Transverse colon (tissue), 4 donors: ENCODE data around the gene CCNE1. TPM values are rescaled to one million over a fixed set of nuclear protein-coding genes. Genes with fewer than 3 reads are reported as not detected.

ENCODE experiments used
- DNase-seq: peaks from one replicate; pipeline ENCODE4 v3.0.0-alpha.2; 2019
- H3K27ac ChIP-seq, 4 donors: fragments of 200-600 bp; sonication (generic); 2 replicates each; pipeline ENCODE4 v1.5.1; 2016 to 2018; ENCODE audit warnings: inconsistent platforms in 4 of 4
- H3K27me3 ChIP-seq: fragments of 200-600 bp; sonication (generic); 2 replicates; pipeline ENCODE4 v1.5.1; 2017; ENCODE audit warnings: inconsistent platforms
- H3K36me3 ChIP-seq, 4 donors: fragments of 200-600 bp; sonication (generic); 2 replicates each; pipeline ENCODE4 v1.5.1; 2017 to 2019; ENCODE audit warnings: inconsistent platforms in 4 of 4
- H3K4me1 ChIP-seq, 4 donors: fragments of 200-600 bp; sonication (generic); 2 replicates each; pipeline ENCODE4 v1.5.1; 2017 to 2020; ENCODE audit warnings: inconsistent platforms in 4 of 4
- H3K4me3 ChIP-seq, 4 donors: fragments of 200-600 bp; sonication (generic); 1 replicate in 1 of 4; 2 replicates in 3 of 4; pipeline versions ENCODE4 v1.5.1 to v1.6.1; 2017 to 2019; ENCODE audit warnings: inconsistent platforms in 4 of 4
- H3K9me3 ChIP-seq, 2 donors: fragments of 200-600 bp; sonication (generic); 2 replicates each; pipeline ENCODE4 v1.5.1; 2017 to 2019; ENCODE audit warnings: inconsistent platforms in 2 of 2
- EP300 ChIP-seq: sonication (generic); formaldehyde crosslinking; IDR thresholded peaks from one replicate; pipeline ENCODE4 v1.6.1; 2017; ENCODE audit warnings: antibody characterized with exemption, low read depth
- POLR2A ChIP-seq: fragments of 450-650 bp; IDR thresholded peaks from one replicate; pipeline ENCODE4 v1.6.1; 2016; ENCODE audit warnings: antibody characterized with exemption, mild to moderate bottlenecking, moderate library complexity
- POLR2AphosphoS5 ChIP-seq, 3 donors: sonication (generic); formaldehyde crosslinking; IDR thresholded peaks; one replicate each; pipeline ENCODE4 v1.6.1; 2016; ENCODE audit warnings: antibody characterized with exemption in 3 of 3
- WGBS, 2 donors: methylation state at CpG; one replicate each; pipeline ENCODE4 v1.1.5; 2018; ENCODE audit warnings: low coverage in 1 of 2; 5-methylcytosine and 5-hydroxymethylcytosine counted together
- in situ Hi-C, 4 donors: fragments of 200-750 bp; cut with MboI; loops; one replicate each; pipeline versions ENCODE4 v1.15.0 to v1.15.1; 2017; ENCODE audit warnings: low sequenced_read_pairs in 3 of 4, low pct_ligation_motif_present in 1 of 4, low pct_unique_long_range_greater_than_20kb in 1 of 4
- intact Hi-C: fragments of 100-400 bp; cut with DNase I; formaldehyde crosslinking; loops from one replicate; pipeline ENCODE4 v1.15.1; 2023; ENCODE audit warnings: low total_unique reads
- total RNA-seq, 4 donors: library from RNA; depleted of rRNA; stranded (reverse); fragments of >200 nt; gene quantifications; one replicate each; pipeline ENCODE4 v1.1.0, GENCODE V29; 2016
- TF ChIP-seq, protein P1 (sequence below), 5 experiments: fragments of 200-600 bp in 3 of 5; fragments of 450-650 bp in 2 of 5; sonication (generic) in 3 of 5; IDR thresholded peaks; 1 replicate in 2 of 5; 2 replicates in 3 of 5; pipeline ENCODE4 v1.5.1; 2016 to 2017; ENCODE audit warnings: antibody characterized with exemption in 5 of 5, inconsistent platforms in 3 of 5, mild to moderate bottlenecking in 2 of 5, moderate library complexity in 1 of 5

Gene CCNE1
- total RNA-seq, 4 donors from 2014 or later: 1.7 to 30.3 (median 5.8) TPM

DNA sequence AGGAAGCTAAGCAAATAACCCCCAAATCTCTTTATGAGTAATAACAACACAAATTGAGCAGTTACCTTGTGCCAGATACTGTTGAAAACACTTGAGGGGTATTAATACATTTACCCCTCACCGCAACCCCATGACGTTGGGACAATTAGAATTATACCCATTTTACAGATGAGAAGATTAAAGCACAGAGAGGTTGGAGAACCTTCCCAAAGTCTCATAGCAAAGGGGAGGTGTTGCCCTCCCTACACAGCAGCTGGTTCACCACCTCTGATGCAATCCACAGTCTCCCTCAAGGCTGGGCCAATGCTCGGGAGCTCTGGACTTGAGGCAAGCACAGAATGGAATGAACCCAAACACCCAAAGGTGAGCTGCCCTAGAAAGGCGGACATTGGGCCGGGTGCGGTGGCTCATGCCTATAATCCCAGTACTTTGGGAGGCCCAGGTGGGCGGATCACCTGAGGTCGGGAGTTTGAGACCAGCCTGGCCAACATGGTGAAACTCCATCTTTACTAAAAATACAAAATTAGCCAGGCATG, 3.9 kb upstream of the CCNE1 start:
- in situ Hi-C loops (no loop called here), intact Hi-C loops (no loop called here)
- Histone ChIP-seq H3K27ac (no peak overlapping the region), H3K36me3 (no peaks in the 10 kb centered on the region), H3K27me3 (no peaks in the 10 kb centered on the region), H3K4me1 (peaks cover 5 to 10% (median 9%) of the 10 kb centered on the region in 4 donors), H3K9me3 (no peaks in the 10 kb centered on the region), H3K4me3 (no peak overlapping the region)
- DNase-seq: no peak
- 93 to 95% methylated on average over 2 to 8 of the region's 8 CpGs for WGBS, 2 donors
- TF ChIP-seq POLR2A (no peak), EP300 (no peak), POLR2AphosphoS5 (IDR thresholded peaks at IDR 0.05) (no peak)
- TF ChIP-seq, protein P1, sequence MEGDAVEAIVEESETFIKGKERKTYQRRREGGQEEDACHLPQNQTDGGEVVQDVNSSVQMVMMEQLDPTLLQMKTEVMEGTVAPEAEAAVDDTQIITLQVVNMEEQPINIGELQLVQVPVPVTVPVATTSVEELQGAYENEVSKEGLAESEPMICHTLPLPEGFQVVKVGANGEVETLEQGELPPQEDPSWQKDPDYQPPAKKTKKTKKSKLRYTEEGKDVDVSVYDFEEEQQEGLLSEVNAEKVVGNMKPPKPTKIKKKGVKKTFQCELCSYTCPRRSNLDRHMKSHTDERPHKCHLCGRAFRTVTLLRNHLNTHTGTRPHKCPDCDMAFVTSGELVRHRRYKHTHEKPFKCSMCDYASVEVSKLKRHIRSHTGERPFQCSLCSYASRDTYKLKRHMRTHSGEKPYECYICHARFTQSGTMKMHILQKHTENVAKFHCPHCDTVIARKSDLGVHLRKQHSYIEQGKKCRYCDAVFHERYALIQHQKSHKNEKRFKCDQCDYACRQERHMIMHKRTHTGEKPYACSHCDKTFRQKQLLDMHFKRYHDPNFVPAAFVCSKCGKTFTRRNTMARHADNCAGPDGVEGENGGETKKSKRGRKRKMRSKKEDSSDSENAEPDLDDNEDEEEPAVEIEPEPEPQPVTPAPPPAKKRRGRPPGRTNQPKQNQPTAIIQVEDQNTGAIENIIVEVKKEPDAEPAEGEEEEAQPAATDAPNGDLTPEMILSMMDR (IDR thresholded peaks at IDR 0.05): no peak

DNA sequence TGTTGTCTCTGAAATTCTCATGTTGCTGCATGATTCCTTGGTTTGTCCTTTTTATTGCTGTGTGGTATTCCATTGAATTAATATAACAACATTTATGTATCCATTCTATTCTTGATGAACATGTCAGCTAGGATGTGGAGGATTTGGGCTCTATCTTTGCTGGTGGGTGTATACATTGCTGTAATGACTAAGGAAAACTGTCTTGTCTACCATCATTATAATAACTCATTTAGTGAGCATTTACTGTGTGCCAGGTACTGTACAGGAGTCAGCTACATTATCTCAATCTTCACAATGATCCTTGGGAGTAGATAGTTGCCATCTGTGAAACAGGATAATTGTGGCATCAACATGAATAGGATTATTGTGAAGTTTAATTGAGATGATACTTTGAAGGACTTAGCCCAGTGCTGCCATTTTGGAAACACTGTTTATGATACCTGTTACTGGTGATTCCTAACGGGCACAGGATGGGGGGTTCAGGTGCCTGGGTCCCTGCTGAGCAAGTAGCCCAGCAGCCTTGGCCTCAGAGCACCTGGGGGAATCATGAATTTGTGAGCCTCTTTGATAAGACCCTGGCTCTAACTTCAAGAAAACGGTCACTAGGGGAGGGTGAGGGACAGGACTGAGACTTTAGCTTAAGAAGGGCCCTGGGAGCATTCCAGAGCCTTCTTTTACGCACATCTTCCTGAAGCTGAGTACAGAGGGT, 1.8 kb upstream of the CCNE1 start:
- no peak for TF ChIP-seq EP300
- TF ChIP-seq, protein P1 (IDR thresholded peaks at IDR 0.05): no peak
- TF ChIP-seq POLR2AphosphoS5 (IDR thresholded peaks at IDR 0.05): no peak
- no peak for TF ChIP-seq POLR2A
- in situ Hi-C loops (no loop called here), intact Hi-C loops (no loop called here)
- H3K4me1 ChIP-seq: peaks cover 5 to 10% (median 9%) of the 10 kb centered on the region in 4 donors
- peak overlapping the region in 1 of 4 donors; percentile 81 for H3K27ac ChIP-seq
- no peaks in the 10 kb centered on the region for H3K27me3 ChIP-seq
- no peaks in the 10 kb centered on the region for H3K9me3 ChIP-seq
- no peak overlapping the region for H3K4me3 ChIP-seq
- DNase-seq: no peak
- no peaks in the 10 kb centered on the region for H3K36me3 ChIP-seq
- 94% methylated on average over 3 of the region's 3 CpGs; no CpG with 5 or more reads in 1 of the 2 donors for WGBS, 2 donors

DNA sequence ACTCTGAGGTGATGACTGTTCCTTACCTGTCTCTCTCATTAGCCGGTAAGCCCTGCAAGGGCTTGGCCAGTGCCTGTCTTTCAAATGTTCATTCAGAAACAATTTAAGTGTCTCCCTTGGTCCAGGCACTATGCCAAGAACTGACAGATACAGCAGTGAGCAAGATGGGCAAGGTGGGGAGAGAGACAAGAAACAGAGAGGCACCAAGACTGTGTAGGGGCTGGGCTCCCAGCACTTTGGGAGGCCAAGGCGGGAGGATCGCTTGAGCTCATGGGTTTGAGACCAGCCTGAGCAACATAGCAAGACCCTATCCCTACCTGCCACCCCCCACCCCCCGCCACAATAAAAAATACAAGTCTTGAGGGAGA, 1.3 kb upstream of the CCNE1 start:
- Histone ChIP-seq H3K27me3 (no peaks in the 10 kb centered on the region), H3K36me3 (no peaks in the 10 kb centered on the region), H3K27ac (peak overlapping the region; percentile 59 to 83 (median 80)), H3K4me3 (peak overlapping the region in 1 of 4 donors; percentile 59), H3K9me3 (no peaks in the 10 kb centered on the region), H3K4me1 (peaks cover 5 to 10% (median 9%) of the 10 kb centered on the region in 4 donors)
- in situ Hi-C loops (no loop called here), intact Hi-C loops (no loop called here)
- TF ChIP-seq POLR2AphosphoS5 (IDR thresholded peaks at IDR 0.05): no peak
- no peak for TF ChIP-seq EP300
- TF ChIP-seq, protein P1 (IDR thresholded peaks at IDR 0.05): no peak
- TF ChIP-seq POLR2A: no peak
- WGBS, 2 donors: 76 to 93% methylated on average over 3 to 4 of the region's 4 CpGs
- peak; percentile 14 for DNase-seq

DNA sequence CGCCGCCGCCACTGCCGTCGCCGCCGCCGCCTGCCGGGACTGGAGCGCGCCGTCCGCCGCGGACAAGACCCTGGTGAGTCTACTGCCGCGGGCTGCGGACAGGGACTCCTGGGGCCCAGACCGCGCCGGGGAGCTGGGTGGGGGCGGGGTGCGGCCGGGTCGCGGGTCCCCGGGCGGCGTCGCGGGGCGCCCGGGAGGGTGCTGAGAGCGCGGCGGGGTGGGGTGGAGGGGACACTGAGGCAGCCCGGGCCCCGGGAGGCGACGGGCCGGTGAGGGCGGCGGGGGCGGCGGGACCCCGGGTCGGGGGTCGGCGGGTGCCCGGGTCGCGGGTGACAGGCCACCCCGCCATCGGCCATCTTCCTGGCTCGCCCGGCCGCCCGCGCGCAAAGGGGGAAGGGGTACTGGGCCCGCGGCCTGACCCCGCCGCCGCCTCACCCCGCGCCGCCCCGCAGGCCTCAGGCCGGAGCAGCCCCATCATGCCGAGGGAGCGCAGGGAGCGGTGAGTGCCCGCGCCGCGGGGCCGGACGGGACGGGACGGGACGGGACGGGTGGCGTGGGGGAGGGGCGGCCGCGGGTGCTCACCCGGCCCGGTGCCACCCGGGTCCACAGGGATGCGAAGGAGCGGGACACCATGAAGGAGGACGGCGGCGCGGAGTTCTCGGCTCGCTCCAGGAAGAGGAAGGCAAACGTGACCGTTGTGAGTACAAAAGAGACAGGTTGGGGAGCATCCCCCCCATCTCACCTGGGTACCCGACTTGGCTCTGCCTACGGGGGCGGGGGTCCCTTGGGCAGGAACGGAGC, 489 bp downstream of the CCNE1 start:
- 3% methylated on average over 48 of the region's 104 CpGs; no CpG with 5 or more reads in 1 of the 2 donors for WGBS, 2 donors
- H3K27ac ChIP-seq: peak overlapping the region in 2 of 4 donors; percentile 46 to 58

More for the DNA sequence above, 489 bp downstream of the CCNE1 start:
- no peak for TF ChIP-seq POLR2A
- no peak for TF ChIP-seq EP300
- TF ChIP-seq, protein P1 (IDR thresholded peaks at IDR 0.05): no peak
- no peak for TF ChIP-seq POLR2AphosphoS5 (IDR thresholded peaks at IDR 0.05)
- peaks cover 5 to 10% (median 9%) of the 10 kb centered on the region in 4 donors for H3K4me1 ChIP-seq
- in situ Hi-C loops (no loop called here), intact Hi-C loops (no loop called here)
- DNase-seq: peak; percentile 43
- no peaks in the 10 kb centered on the region for H3K9me3 ChIP-seq
- no peaks in the 10 kb centered on the region for H3K27me3 ChIP-seq
- H3K4me3 ChIP-seq: peak overlapping the region; percentile 25 to 89 (median 61)
- H3K36me3 ChIP-seq: no peaks in the 10 kb centered on the region
